Neutrophil (primary cell): ENCODE results near the gene SH3BGRL2.
"Not testable (repeated sequence)": the region's sequence is repeated elsewhere in the genome, so short reads cannot be mapped to it uniquely, and the experiment has no call there.

Experiments
- H3K27ac ChIP-seq: fragments of 200-600 bp; sonication (generic); 2 replicates; pipeline ENCODE4 v1.5.1; 2016; ENCODE audit warnings: mild to moderate bottlenecking, moderate library complexity
- H3K27me3 ChIP-seq: fragments of 200-600 bp; sonication (generic); 2 replicates; pipeline ENCODE4 v1.6.0; 2016; ENCODE audit warnings: mild to moderate bottlenecking
- H3K36me3 ChIP-seq: fragments of 200-600 bp; sonication (generic); 2 replicates; pipeline ENCODE4 v1.5.1; 2017
- H3K4me1 ChIP-seq, 2 experiments: fragments of 200-600 bp in 1 of 2; sonication (generic) in 1 of 2; 1 replicate in 1 of 2; 2 replicates in 1 of 2; pipeline versions ENCODE4 v1.5.1 to v1.6.1; 2013 to 2016; ENCODE audit warnings: low read depth in 1 of 2, low read length in 1 of 2, mild to moderate bottlenecking in 1 of 2, moderate library complexity in 1 of 2; ENCODE audit not compliant: control insufficient read depth in 1 of 2, insufficient read depth in 1 of 2
- H3K4me3 ChIP-seq, 2 experiments: fragments of 200-600 bp in 1 of 2; sonication (generic) in 1 of 2; 1 replicate in 1 of 2; 2 replicates in 1 of 2; pipeline ENCODE4 v1.5.1; 2013 to 2016; ENCODE audit warnings: low read depth in 1 of 2, low read length in 1 of 2, mild to moderate bottlenecking in 1 of 2, moderate library complexity in 1 of 2
- H3K9me3 ChIP-seq: fragments of 200-600 bp; sonication (generic); 2 replicates; pipeline ENCODE4 v1.5.1; 2016
- CTCF ChIP-seq: fragments of 200-600 bp; sonication (generic); IDR thresholded peaks from 2 replicates; pipeline ENCODE4 v1.5.1; 2016; ENCODE audit warnings: antibody characterized with exemption

The SH3BGRL2 gene

GRCh38 chr6:79649016-79649415 is 17.9 kb downstream of the SH3BGRL2 start:
- no peak for TF ChIP-seq CTCF
- Histone ChIP-seq H3K36me3 (no peaks in the 10 kb centered on the region), H3K9me3 (no peaks in the 10 kb centered on the region), H3K4me3 (no peak overlapping the region), H3K27me3 (no peaks in the 10 kb centered on the region), H3K27ac (no peak overlapping the region), H3K4me1 (no peaks in the 10 kb centered on the region)

- Histone ChIP-seq H3K36me3 (no peaks in the 10 kb centered on the region), H3K27me3 (no peaks in the 10 kb centered on the region), H3K9me3 (no peaks in the 10 kb centered on the region), H3K27ac (no peak overlapping the region), H3K4me1 (no peaks in the 10 kb centered on the region), H3K4me3 (no peak overlapping the region)
- TF ChIP-seq CTCF, result no peak
Measured at GRCh38 chr6:79650950-79651349, 19.8 kb downstream of the SH3BGRL2 start.

GRCh38 chr6:79656134-79656533 is 25.0 kb downstream of the SH3BGRL2 start:
- Histone ChIP-seq H3K4me3 (no peak overlapping the region), H3K9me3 (no peaks in the 10 kb centered on the region), H3K4me1 (no peaks in the 10 kb centered on the region), H3K36me3 (no peaks in the 10 kb centered on the region), H3K27ac (no peak overlapping the region), H3K27me3 (no peaks in the 10 kb centered on the region)
- no peak for TF ChIP-seq CTCF

- H3K4me1 ChIP-seq, result no peaks in the 10 kb centered on the region
- H3K27ac ChIP-seq, result no peak overlapping the region
- no peaks in the 10 kb centered on the region for H3K36me3 ChIP-seq
- TF ChIP-seq CTCF, result no peak
- no peaks in the 10 kb centered on the region for H3K9me3 ChIP-seq
- H3K4me3 ChIP-seq, result no peak overlapping the region
- H3K27me3 ChIP-seq, result no peaks in the 10 kb centered on the region
Measured at GRCh38 chr6:79657238-79657637, 26.1 kb downstream of the SH3BGRL2 start.

GRCh38 chr6:79663655-79664054 is 32.5 kb downstream of the SH3BGRL2 start:
- not testable (repeated sequence) for H3K27me3 ChIP-seq, H3K4me1 ChIP-seq, H3K9me3 ChIP-seq, H3K4me3 ChIP-seq, H3K27ac ChIP-seq, H3K36me3 ChIP-seq

GRCh38 chr6:79665725-79666551 is 34.8 kb downstream of the SH3BGRL2 start:
- H3K9me3 ChIP-seq, result no peaks in the 10 kb centered on the region
- no peaks in the 10 kb centered on the region for H3K36me3 ChIP-seq
- no peaks in the 10 kb centered on the region for H3K4me1 ChIP-seq
- no peak overlapping the region for H3K27ac ChIP-seq
- no peaks in the 10 kb centered on the region for H3K27me3 ChIP-seq
- no peak overlapping the region for H3K4me3 ChIP-seq
- TF ChIP-seq CTCF, result no peak
